ENCODE results near the gene PDHB.
"Not testable (repeated sequence)": the region's sequence is repeated elsewhere in the genome, so short reads cannot be mapped to it uniquely, and the experiment has no call there.

The PDHB gene

DNA sequence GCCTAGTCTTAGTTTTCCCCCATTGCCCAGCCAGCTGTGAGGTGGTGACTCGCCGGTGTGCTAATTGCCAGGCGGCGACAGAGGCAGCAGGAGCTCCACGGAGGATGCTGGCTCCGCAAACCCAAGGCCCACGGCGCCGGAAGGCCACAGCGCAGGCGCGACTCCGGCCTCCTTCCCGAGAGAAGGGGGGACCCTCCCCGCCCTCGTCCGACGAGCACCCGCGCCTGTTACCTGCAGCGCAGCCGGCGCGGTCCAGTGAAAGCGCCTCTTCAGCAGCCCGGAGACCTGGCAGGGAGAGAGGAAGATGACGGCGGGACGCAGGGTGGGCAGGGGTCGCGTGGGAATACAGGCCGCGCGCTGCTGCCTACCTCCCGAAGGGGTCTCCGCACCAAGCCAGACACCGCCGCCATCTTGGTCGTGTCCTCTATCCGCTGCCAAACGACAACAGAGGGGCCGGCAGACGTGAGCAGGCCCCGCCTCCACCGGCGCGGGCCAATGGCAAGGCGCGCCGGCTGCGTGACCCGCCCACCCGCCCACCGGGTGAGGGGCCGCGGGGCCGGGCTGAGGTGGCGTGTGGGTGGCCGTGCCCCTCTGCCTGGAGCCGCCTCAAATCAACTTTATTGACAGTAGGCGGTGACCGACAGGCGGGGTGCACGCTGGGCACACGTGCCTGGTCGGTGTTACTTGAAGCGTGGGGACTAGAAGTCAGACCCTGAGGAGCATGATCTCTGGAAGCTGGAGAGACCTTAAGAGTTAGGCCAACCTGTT lies at the start of gene PDHB:
Gene PDHB, minus strand, starts transcription at position 433 of the 768 bp plus-strand sequence. Its CDS starts 23 bp downstream, at position 410.
- DNase-seq (ENCODE audit: low spot score): peak; percentile 96

GRCh38 chr3:58482917-58483636 lies 49.4 kb upstream of the PDHB start:
- DNase-seq (ENCODE audit: low spot score): no peak

GRCh38 chr3:58480309-58480708 lies 46.7 kb upstream of the PDHB start:
- no peak for DNase-seq (ENCODE audit: low spot score)

GRCh38 chr3:58478781-58479180 lies 45.1 kb upstream of the PDHB start:
- no peak for DNase-seq (ENCODE audit: low spot score)

DNA sequence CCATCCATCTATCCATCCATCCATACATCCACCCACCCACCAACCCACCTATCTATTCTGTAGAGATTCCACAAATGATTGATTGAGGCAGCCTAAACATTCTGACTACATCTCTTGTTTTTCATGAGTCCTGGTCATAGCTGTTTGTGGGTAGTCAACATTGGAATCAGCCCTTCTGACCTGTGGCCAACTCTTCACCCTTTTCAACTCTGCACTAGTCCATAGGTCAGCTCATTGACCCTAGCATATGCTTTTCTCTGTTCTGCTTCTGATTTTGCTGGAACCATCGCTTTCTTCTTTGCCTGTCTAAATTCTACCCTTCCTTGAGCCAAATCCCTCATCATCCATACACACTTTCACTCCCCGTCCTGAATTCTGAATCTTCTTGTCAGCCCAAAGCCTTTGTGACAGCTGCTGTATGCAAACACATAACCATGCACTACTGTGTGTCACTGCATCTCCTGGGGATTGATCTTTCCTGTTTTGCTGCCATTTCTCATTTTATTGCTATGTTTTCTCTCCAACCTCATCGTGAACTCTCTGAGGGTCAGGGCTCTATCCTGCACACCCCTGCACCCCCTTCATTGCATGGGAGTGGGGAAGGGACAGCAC lies 41.4 kb upstream of the PDHB start:
- peak; percentile 34 for DNase-seq (ENCODE audit: low spot score)

DNA sequence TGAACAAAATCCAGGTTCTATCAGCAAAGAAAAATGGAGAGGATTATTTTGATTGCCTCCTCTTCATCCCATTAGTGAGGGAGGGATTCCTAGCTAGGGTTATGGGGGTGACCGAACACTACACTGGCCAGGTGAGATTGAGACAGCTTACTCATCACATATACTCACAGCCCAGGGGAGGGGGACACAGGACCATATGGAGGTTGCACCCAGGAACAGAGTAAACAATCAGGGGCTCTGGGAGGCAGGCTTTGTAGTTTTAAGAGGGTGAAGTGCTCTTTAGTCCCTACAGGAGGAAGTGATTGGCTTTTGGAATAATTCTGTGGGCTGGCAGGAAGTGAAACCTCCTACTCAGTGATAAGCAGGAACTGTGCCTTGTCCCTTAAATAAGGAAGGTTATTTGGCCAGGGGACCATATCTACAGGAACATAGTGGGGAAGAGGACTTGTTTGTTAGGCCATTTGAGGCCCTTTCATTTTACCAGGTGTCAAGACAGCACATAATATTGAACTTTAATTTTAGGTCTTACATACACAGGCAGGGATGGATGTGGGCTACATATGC lies 40.8 kb upstream of the PDHB start:
- DNase-seq (ENCODE audit: low spot score): peak; percentile 52

DNA sequence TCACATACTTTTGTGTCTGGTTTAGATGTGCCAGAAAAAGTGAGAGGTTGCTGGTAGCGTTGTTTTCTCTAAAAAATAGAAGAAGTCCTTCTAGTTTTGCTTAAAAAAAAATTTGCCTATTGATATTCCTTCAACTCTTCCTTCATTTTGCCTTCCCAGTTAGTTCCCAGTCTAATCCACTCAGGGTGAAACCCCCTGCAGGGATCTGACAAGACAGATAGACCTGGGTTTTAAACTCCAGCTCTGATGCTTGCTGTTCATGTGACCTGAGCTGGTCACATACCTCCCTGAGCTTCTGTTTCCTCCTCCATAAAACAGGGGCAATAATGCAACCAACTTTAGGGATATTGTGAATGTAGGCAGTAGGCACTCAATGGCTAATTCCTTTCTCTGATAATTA lies 39.6 kb upstream of the PDHB start:
- DNase-seq (ENCODE audit: low spot score): no peak

- DNase-seq (ENCODE audit: low spot score): no peak
Measured at GRCh38 chr3:58471025-58471887, 37.6 kb upstream of the PDHB start.

DNA sequence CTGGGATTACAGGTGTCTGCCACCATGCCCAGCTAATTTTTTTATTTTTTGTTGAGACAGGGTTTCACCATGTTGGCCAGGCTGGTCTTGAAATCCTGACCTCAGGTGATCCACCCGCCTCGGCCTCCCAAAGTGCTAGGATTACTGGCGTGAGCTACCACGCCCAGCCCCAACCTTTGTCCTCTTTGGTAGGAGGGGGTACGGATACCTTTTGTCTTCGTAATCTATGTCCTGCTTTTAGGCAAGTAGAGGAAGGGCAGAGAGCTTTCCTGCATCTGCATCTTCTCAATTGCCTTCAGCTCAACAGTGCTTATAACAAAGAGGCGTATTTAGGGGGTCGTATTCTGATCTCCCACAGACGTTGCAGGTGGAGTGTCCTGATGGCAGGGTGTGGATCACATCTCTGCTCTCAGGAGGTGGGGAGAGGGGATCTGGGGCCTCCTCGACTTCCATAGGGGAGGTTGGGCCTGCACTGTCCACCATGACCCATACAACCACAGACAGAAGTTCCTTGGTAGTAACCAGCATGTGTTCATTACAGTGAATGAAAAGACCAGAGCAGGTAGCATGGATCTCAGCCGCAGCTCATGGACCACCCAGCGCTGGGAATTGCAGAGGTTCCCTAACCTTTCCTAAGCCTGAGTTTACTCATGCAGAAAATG lies 36.9 kb upstream of the PDHB start:
- DNase-seq (ENCODE audit: low spot score): no peak

- no peak for DNase-seq (ENCODE audit: low spot score)
Measured at GRCh38 chr3:58469096-58469495, 35.5 kb upstream of the PDHB start.

DNA sequence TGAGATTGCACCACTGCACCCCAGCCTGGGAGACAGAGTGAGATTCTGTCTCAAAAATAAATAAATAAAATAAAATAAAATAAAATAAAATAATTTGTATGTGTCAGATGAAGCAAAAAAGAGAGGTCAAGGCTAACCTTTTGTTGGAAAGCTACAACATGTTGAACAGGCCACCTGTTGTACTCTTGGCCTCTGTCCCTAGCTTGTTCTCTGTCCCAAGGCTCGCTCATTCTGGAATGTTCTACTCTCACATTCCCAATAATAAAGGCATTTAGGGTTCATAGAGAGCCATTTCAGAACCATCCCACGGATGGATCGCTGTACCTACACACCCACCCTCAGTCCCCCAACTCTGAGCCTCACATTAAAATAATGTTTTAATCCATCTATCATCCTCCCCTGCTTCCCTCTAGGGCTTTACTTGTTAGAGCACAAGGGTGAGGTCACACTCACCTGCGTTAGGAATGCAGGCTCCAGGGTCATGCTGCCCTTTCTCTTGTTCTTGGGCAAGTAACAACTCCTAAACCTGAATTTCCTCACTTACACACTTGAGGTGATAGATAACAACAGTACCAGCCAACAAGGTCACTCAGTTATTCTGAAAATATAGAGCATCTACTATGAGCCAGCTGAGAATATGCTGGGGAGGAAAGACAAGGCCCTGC lies 33.4 kb upstream of the PDHB start:
- no peak for DNase-seq (ENCODE audit: low spot score)

DNA sequence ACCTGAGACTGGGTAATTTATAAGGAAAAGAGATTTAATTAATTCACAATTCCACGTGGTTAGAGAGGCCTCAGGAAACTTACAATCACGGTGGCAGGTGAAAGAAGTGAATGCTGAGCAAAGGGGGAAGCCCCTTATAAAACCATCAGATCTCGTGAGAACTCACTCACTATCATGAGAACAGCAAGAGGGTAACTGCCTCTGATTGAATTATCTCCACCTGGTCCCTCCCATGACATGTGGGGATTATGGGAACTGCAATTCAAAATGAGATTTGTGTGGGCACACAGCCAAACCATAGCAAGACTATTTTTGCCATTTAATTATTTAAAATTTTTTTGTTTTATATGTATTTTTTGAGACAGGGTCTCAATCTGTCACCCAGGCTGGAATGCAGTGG lies 31.2 kb upstream of the PDHB start:
- DNase-seq (ENCODE audit: low spot score): no peak

GRCh38 chr3:58463942-58464271 lies 30.3 kb upstream of the PDHB start:
- DNase-seq (ENCODE audit: low spot score): no peak

- DNase-seq (ENCODE audit: low spot score): peak; percentile 81
Measured at GRCh38 chr3:58463181-58463941, 29.7 kb upstream of the PDHB start.

DNA sequence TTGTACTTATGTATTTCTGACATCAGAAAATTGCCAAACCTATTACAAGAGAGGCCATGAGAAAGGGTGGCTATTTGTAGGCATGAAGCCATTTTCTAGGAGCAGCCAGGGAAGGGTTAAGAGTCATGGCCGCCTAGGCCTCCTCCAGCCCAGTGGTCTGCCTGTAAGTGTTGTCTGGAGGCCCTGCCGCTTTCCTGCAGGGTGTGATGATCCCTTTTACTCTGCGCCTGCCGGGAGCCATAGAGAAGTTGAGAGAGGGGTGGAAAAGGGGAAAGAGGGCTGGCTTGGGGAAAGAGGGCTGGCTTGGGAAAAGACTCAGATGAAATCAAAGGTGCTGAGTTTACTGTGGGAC lies 29.2 kb upstream of the PDHB start:
- DNase-seq (ENCODE audit: low spot score): no peak

- no peak for DNase-seq (ENCODE audit: low spot score)
Measured at GRCh38 chr3:58459160-58459559, 25.5 kb upstream of the PDHB start.

DNA sequence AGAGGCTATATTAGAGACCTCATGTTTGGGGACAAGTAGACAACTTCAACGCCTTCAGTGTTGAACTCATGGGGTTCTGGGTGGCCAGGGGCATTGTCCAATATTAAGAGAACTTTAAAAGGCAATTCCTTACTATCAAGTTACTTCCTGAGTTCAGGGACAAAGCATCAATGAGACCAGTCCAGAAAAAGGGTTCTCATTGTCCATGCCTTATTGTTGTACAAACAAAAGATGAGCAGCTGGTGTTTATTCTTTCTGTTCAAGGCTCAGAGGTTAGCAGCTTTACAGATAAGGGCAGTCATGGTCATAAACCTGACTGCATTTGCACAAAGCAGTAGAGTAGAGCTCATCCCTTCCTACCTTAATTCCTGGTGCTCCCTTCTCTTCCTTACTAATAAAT lies 18.5 kb upstream of the PDHB start:
- DNase-seq (ENCODE audit: low spot score): no peak

DNA sequence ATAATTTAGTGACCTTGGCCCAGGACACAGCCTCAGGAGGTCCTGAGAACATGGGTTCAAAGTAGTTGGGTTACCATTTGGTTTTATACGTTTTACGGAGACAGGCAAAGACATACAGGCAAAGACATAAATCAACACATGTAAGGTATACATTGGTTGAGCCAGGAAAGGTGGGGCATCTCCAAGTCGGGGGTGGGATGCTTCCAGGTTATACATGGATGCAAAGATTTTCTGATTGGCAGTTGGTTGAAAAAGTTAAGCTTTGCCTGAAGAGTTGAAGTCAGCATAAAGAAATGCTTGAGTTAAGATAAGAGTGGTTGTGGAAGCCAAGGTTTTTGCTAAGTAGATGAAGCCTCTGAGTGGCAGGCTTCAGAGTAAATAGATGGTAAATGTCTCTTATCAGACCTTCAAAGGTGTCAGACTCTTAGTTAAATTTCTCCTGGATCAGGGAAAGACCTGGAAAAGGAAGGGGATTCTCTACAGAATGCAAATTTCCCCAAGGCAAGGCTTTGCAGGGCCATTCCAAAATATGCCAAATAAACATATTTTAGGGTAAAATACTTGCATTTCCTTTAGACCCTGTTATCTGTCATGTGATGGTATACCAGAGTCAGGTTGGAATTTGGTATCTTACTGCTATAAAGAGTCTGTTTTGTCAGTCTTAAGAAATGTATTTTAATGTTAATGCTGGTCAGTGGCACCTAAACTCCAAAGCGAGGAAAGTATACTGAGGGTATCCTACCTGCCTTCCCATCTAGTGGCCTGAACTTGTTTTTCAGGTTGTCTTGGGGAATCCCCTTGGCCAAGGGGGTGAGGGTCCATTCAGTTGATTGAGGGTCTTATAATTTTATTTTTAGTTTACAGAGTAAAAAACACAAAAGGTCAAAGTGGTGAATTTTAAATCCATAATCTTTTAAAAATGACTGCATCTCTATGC lies 8.2 kb upstream of the PDHB start:
- no peak for DNase-seq (ENCODE audit: low spot score)

DNA sequence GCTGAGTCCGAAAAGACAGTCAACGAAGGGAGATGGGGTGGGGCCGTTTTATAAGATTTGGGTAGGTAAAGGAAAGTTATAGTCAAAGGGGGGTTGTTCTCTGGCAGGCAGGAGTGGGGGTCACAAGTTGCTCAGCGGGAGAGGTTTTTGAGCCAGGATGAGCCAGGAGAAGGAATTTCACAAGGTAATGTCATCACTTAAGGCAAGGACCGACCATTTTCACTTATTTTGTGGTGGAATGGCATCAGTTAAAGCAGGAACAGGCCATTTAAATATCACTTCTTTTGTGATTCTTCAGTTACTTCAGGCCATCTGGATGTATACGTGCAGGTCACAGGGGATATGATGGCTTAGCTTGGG lies 7.3 kb upstream of the PDHB start:
- DNase-seq (ENCODE audit: low spot score): not testable (repeated sequence)
